Middle frontal gyrus (tissue), 1 donor: ENCODE data around the gene ZNF384.

Experiments
- DNase-seq: peaks from one replicate; pipeline ENCODE4 v3.0.0-alpha.2; 2015; ENCODE audit warnings: low spot score; ENCODE audit errors: extremely low spot score

The ZNF384 gene

DNA sequence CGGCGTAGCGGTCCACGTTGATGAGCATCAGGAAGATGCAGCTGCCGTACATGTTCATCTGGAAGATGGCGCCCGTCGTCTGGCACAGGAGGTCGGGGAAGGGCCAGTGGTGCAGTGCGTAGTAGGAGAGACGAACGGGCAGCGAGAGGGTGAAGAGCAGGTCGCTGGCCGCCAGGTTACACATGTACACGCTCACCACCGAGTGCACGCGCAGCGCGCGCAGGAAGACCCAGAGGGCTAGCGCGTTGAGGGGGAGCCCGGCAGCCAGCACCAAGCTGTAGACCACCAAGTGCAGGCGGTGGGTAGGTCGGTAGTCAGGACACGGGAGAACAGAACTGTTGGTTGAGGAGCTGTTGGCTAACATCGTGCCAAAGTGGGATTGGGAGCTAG is 68.3 kb downstream of the ZNF384 start:
- DNase-seq: no peak

DNA sequence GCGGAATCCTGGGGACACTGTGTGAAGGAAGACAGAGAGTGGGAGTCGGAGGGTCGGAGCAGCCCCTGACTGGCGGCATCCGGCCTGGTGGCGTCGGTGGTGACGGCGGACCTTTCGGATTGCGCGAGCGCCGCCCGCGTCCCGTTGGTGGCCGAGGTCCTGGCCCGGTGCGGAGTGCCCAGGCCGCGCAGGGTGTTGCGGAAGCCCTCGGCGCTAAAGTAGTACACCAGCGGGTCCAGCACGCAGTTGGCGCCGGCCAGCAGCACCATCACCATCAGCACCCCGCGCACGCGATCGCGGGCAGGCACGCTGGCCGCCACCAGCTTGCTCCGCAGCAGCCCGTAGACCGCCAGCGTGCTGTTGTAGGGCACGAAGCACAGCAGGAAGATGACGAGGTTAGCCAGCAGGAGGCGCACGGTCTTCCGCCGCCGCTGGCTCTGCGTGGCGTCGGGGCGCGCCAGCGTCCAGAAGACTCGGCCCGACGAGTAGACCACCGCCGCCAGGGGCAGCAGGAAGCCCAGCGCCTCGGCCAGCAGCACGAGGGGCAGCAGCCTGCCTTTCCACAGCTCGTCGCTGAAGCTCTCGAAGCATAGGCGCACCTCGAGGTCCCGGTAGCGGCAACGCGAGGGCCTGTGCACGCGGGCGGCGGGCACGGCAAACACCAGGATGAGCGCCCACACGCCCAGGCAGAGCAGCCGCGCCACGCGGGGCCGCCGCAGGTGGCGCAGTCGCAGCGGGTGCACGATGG is 68.9 kb downstream of the ZNF384 start:
- no peak for DNase-seq

DNA sequence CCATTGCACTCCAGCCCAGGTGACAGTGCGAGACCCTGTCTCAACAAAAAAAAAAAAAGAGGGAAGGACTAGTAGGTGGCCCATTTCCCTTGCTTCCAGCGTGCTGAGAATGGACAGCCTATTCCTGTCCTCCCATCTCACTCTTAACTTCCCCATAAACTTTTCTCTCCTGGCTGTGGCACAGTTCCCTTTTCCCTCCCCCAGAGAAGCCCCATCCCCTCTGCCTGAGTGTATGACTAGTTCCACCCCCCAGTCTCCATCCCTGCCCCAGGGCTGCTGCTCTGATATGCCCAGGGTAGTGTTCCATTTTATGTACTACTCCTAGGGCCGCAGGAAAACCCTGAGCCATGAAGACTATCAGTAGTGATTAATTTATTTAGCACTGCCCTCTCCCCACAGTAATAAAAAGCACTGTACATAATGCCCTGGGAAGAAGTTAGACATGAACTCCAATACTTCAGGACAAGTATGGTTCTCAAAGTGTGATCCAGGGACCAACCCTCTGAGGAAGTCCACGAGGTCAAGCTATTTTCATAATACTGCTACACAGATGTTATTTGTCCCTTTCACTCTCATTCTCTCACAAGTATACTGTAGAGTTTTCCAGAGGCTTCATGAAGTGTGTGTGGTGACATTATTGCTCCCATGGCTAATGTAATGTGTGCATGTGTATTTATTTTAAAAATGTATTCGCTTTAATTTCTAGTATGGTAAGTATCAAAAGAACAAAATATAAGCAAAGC is 70.5 kb downstream of the ZNF384 start:
- no peak for DNase-seq
